Renal pelvis (tissue), 4 donors: ENCODE measurements around the gene NELL1. TPM values are rescaled to one million over a fixed set of nuclear protein-coding genes. Genes with fewer than 3 reads are reported as not detected.
A peak's percentile ranks its signal among the peaks of the same experiment; 100 is the strongest.

Experiments used
- DNase-seq: peaks from one replicate; pipeline ENCODE4 v3.0.0-alpha.2; 2013
- polyA plus RNA-seq, 3 donors: library from polyadenylated mRNA; unstranded; fragments of 120-200 nt; gene quantifications; one replicate each; pipeline ENCODE4 v1.2.1, GENCODE V29; 2013; ENCODE audit not compliant: insufficient read length in 3 of 3

The NELL1 gene
- polyA plus RNA-seq, 3 donors: 1.3 to 2.8 (median 1.8) TPM

- DNase-seq: no peak
Measured at GRCh38 chr11:21321530-21321929, 652.1 kb downstream of the NELL1 start.

- no peak for DNase-seq
Measured at GRCh38 chr11:21323617-21324016, 654.2 kb downstream of the NELL1 start.

GRCh38 chr11:21343204-21343603 is 673.8 kb downstream of the NELL1 start:
- DNase-seq: no peak

GRCh38 chr11:21346361-21346760 is 677.0 kb downstream of the NELL1 start:
- DNase-seq: no peak

DNA sequence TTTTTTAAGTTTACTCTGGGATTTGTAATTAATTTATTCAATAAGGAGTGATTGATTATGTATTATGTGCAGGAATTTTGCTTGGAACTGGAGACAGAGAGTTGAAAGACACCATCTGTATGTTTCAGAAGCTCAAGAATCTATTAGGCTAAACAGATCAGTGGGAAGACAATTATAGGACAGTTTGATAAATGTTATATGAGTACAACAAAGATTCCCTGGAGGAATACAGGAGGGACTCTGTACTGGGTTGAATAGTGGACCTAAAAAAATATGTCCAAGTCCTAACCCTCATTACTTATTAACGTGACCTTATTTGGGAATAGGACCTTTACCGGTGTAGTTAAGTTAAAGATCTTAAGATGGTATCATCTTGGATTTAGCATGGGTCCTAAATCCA is 681.2 kb downstream of the NELL1 start:
- DNase-seq: no peak

- no peak for DNase-seq
Measured at GRCh38 chr11:21353425-21353824, 684.0 kb downstream of the NELL1 start.

GRCh38 chr11:21364866-21365624 is 695.7 kb downstream of the NELL1 start:
- DNase-seq: peak; percentile 11

DNA sequence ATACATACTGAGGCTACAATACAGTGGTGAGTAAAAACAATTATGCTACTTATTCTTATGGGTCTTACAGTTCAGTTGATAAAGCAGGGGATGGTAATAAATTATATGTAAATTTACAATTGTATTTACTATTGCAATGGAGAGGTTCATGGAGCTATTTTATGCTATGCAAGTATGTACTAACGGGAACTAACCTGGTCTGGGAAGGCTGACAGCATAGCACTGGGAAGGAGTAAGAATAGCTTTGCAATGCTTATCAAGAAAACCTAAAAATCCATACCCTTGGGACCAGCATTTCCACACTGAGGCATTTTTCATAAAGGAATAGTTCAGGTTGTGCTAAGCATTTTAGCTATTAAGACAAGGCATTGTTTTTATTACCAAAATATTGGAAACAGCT is 700.6 kb downstream of the NELL1 start:
- DNase-seq: no peak

GRCh38 chr11:21371044-21371443 is 701.7 kb downstream of the NELL1 start:
- no peak for DNase-seq

DNA sequence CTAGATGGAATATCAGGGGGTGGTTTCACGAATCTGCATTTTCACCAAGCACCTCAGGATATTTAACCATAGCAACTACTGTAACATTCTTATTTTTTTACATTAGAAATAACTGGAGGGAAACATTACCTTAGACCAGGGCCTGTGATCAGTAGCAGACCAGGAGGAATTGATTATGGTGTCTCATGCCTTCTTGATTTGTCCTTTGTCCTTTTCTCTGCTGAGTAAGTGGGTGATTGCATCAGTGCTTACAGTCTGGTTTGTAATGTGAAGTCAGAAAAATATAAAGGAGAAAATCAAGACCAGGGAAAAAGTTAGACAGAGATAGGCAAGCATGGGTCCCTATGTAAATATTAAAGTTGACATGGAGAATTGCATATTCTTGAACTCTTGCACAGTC is 703.3 kb downstream of the NELL1 start:
- DNase-seq: no peak

GRCh38 chr11:21374376-21374775 is 705.0 kb downstream of the NELL1 start:
- DNase-seq: no peak

- no peak for DNase-seq
Measured at GRCh38 chr11:21385669-21386440, 716.5 kb downstream of the NELL1 start.

- no peak for DNase-seq
Measured at GRCh38 chr11:21390430-21390829, 721.0 kb downstream of the NELL1 start.

DNA sequence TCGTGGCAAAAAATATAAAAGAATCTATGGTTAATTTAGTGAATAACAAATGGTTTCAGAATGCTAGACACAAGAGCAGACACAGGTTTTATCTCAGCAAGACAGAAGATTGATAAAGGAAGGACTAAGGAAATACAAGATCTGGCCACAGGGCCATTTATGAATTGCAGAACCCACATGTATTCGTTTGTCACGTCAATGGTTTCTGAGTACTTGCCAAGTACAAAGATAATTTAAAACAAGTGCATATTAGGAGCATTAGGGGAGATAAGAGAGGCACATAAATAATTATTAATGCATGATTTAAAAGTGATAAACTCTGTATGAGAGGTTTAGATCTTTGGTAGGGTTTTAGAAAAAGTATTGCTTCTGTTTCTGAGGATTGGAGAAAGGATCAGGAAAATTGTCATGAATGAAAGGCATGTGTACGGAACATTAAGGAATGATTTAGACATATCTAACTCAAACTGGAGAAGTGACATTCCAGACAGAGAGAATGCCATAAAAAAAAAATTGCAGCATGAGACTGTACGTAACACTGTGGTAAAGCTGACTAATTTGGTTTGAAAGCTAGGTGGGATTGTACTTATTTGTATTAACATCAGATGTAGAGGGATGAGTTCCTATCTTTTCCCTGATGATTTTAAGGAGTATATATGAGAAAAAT is 727.1 kb downstream of the NELL1 start:
- no peak for DNase-seq

DNA sequence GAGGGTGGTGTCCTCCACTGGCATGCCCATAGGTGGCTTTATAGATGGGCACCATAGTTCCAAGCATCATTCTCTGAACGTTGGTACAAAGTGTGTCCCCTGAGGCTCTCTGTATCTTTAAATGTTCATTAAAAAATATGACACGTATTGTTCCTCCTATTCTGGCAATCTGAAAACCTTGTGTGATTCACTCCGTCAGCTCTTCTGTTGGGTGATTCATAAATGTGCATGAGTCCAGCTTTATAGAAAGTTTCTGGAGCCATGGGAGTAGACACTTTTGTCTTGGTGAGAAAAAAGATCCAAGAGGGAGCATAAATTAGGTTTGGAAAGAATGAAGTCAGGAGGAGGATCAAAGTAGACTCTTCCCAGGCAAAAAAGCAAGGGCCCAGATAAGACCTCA is 728.8 kb downstream of the NELL1 start:
- no peak for DNase-seq

DNA sequence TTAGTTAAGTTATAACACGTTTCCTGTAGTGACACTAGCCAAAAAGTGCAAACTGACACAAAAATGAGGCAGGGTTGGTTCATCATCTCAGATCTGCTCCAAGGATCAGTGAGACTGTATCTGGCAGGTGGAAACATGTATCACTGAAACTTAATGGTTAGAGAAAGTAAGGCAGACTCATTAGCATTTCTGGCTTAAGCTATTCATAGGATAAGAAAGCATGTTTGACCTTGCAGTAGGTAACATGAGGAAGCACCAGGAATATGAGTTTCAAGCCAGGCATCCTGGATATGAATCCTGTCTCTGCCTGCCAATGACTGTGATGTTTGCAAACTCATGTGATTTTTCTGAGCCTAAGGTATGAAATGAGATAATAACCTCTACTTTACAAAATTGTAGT is 732.1 kb downstream of the NELL1 start:
- no peak for DNase-seq

DNA sequence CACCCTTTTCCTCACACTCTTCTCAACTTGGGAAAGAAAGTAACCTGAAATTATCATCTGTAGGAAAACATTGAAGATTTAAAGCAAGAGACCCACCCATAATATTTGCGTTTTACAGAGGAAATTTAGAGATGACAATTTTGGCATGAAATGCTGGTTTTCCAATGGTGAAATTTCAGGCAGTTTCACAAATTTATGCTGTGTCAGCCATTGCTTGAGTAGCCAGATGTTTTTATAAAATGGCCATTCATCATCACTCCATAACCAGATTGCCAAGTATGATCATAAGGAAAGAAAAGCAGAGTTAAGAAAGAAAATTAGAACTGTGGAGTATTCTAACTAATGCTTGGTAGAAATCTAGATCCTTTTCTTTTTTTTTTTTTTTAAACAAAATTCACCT is 732.9 kb downstream of the NELL1 start:
- DNase-seq: no peak

DNA sequence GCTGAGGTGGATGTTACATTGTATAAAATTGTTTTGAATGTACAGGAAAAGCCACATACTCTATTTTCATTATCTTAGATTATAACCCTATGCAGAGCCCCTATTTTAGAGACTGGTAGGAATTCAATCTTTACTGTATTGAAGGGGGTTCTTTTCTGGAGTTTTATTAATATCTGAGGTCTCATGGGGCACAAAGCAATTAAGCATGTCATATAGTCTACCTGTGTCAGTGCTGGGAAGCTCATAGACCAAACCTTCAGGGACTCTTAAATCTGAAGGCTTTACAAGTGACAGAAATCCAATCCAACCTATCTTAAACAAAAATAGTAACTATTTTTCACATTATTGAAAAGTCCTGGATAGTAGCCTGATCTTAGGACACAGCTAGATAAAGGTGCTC is 733.7 kb downstream of the NELL1 start:
- no peak for DNase-seq

DNA sequence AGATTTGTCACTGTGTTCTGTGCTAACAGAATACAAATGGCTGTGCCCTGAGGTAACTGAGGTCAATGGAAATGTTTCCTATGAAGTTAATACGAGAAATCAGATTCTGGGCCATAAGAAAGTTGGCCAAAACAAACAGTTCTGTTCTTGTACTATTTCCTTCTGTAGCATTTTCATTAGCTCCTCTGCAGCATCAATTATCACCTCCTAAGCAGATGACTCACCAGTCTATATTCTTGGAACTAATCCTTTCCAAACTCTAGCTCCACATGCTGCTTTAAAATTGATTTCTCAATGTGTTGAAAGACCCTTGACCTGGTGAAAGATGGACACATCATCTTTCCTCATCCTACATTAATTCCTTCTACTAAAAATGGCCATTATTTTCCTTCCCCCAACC is 736.0 kb downstream of the NELL1 start:
- DNase-seq: no peak

DNA sequence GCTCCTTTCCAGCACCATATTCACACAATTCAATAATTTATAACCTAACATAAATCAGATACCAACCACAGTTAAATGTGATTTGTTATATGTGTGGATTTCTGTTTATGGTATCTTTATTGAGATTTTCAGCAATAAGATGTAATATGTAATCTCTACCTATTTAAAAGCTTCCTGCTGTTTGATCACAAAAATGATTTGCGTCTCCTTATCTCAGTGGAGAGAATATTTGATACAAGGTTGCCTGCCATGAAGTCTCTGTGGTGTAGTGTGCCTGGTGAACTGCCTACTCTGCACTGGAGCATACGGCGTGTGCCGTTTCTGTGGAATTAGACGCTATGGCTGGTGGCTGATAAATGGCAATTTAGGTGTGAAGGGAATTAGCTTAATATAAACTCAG is 741.1 kb downstream of the NELL1 start:
- DNase-seq: no peak

- no peak for DNase-seq
Measured at GRCh38 chr11:21411104-21411503, 741.7 kb downstream of the NELL1 start.

DNA sequence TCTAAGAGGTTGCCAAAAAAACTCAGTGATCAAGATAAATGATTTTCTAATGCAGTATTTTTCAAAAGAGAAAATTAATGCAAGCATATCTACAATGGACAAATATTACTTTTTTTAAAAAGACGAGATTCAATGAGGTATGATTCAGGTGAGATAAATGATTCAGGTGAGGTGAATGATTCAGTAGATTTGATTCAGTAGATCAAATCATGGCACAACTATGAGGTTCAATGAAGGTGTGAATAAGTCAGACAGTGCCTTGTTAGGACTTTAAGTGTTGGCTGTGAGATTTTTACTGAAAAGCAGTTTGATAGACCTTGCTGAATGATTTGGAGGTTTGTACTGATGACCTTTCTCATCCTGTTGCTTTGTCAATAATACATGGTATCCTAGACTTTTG is 742.2 kb downstream of the NELL1 start:
- no peak for DNase-seq
